HG03354 (cell line): ENCODE data around the gene WSCD2.
"Not testable (repeated sequence)": the region's sequence is repeated elsewhere in the genome, so short reads cannot be mapped to it uniquely, and the experiment has no call there.

ENCODE experiments used
- ATAC-seq: cut with Tn5 transposase; IDR thresholded peaks from one replicate; pipeline ENCODE4 v1.9.1; 2021; ENCODE audit warnings: mild to moderate bottlenecking; ENCODE audit not compliant: unreplicated experiment, poor library complexity, severe bottlenecking

The WSCD2 gene

DNA sequence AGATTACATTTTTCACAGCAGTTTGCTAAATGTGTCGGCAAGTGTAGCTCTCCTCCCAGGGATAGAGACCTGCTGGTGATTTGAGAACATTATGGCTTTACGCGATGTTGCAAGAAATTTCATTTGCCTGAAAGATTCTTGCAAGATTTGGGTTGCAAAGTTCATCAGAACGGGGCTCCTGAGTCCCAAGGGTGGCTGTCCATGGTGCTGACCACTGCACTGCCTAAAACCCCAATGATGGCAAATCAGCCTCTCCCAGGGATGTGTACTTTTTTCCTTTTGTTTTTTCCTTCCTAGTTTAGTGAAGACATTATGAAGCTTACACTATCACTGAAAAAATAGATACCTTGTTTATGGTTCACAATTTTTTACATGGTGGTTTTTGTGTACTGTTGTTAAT is 85.4 kb downstream of the WSCD2 start:
- no peak for ATAC-seq

GRCh38 chr12:108215458-108215857 is 86.4 kb downstream of the WSCD2 start:
- no peak for ATAC-seq

- ATAC-seq = no peak
Measured at GRCh38 chr12:108218921-108219320, 89.8 kb downstream of the WSCD2 start.

DNA sequence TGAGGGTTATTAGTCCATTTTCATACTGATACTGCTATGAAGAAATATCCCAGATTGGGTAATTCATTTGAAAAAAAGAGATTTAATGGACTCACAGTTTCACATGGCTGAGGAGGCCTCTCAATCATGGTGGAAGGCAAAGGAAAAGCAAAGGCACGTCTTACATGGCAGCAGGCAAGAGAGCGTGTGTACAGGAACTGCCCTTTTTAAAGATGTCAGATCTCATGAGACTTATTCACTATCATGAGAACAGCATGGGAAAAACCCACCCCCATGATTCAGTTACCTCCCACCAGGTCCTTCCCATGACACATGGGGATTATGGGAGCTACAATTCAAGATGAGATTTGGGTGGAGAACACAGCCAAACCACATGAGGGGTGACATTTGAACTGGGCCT is 96.0 kb downstream of the WSCD2 start:
- not testable (repeated sequence) for ATAC-seq

DNA sequence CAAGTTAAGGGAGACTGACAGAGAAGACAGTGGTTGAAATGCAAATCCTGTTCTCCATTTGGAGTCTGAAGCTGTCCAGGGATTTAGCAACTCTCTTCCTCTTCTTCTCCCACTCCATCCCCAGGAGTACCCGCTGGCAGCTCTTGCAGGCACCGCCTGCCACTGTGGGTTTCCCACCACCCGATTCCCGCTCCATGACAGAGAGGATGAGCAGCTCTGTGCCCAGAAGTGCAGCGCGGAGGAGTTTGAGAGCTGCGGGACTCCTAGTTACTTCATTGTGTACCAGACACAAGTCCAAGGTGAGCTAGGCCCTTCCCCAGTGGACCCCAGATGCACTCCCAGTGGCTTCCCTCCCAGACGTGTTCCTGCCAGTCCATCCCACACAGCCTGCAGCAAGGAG is 97.8 kb downstream of the WSCD2 start:
- ATAC-seq = no peak

DNA sequence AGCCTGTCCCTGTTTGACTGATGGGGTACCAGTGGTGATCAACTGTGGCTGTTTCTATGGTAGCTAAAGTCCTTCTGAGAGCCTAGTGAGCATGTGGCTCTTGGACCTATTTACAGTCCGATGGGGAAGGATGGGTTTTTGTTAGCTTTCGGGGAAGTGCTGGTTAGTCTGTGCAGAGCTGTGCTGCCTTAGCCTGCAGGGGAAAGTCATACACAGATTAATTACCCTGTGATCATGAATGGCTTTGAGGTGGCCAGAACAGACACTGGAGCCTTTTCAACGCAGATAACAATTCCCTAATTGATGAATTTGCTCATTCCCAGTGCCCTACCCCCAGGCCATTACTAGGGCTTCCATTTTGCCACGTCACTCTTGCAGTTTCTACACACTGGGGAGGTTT is 99.7 kb downstream of the WSCD2 start:
- no peak for ATAC-seq

GRCh38 chr12:108231109-108231905 is 102.2 kb downstream of the WSCD2 start:
- ATAC-seq = no peak

- ATAC-seq = no peak
Measured at GRCh38 chr12:108231909-108232434, 102.9 kb downstream of the WSCD2 start.

- no peak for ATAC-seq
Measured at GRCh38 chr12:108232565-108232964, 103.5 kb downstream of the WSCD2 start.

- no peak for ATAC-seq
Measured at GRCh38 chr12:108234158-108234557, 105.1 kb downstream of the WSCD2 start.

- ATAC-seq = no peak
Measured at GRCh38 chr12:108235197-108235984, 106.3 kb downstream of the WSCD2 start.

- ATAC-seq = no peak
Measured at GRCh38 chr12:108235985-108236263, 106.8 kb downstream of the WSCD2 start.

DNA sequence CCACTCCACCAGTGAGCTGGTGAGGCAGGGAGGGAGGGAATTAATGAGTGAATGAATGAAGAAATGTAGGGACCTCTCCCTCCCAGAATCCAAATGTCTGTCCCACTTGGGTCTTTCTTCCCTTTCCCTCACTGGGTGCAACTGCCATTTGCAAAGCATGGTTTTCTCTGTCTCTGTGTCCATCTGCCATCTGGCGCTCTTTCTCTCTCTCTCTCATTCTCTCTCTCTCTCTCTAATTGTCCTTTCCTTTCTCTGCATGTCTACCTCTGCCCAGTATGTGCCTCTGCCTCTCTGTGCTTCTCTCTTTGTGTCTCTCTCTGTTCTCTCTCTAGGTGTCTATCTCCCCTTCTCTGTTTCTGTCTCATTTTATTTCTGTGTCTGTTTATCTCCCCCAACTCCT is 107.3 kb downstream of the WSCD2 start:
- ATAC-seq = no peak

DNA sequence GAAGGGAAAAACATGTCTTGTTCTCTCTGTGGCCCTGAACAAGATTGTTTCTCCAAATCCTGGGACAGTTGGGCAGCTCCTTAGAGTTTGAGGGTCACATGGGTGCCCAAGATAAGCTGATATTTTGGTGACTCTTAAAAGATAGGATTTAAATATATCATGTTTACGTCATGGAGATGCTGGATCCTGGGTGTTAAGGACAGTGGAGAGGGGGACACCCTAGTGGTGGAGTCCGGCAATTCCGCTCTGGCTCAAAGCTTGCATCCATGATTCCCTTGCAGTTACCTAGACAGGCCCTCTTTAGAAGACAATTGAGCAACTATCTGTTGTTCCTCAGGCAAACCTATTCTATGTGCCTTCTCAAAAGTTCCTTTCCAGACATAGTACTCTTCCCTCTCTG is 108.2 kb downstream of the WSCD2 start:
- no peak for ATAC-seq

GRCh38 chr12:108238474-108238873 is 109.4 kb downstream of the WSCD2 start:
- no peak for ATAC-seq

DNA sequence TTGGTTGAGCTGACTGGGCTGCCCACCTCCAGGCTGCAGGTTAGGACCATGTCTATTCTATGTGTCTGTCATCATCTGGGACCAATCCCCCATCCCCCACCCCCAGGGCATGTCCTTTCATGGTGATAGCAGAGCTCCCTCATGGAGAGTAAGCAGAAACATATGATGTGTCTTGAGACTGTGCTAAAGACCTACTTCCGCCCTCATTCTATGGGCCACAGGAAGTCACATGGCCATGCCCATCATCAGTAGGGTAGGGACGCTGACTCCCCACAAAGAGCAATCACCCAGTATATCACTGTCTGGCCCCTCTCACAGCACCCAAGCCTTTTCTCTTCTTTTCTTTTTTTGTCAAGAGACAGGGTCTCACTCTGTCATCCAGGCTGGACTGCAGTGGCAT is 110.3 kb downstream of the WSCD2 start:
- ATAC-seq = no peak

GRCh38 chr12:108240027-108240785 is 111.1 kb downstream of the WSCD2 start:
- no peak for ATAC-seq

- no peak for ATAC-seq
Measured at GRCh38 chr12:108240928-108241327, 111.8 kb downstream of the WSCD2 start.

DNA sequence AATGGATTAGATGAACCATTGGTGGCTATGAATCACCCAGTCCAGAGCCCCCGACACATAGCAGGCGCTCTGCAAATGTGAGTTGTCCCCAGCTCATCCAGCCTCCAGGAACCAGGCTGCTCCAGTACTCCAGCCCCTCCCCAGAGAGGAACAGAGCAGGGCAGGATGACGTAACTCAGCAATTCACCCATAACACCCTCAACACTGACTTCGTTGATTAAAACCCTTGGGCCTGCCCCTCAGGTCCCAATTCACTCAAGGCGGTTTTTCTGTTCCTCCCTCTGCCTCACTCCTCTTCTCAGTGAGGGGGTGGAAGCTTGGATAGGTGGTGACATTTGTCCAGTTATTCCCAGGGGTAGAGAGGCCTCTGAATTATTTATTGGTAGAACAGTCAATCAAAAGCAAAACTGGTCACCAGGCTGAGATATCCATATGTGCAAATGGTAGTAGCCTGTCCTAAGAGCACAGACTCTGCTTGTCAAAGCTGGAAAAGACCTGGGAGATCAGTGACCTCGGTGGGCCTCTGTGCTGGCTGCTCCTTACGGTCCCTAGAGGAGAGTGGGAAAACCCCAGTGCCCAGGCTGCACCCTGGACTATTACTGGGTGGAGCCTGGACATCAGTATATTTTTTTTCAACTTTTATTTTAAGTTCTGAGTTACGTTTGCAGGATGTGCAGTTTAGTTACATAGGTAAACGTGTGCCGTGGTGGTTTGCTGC is 113.1 kb downstream of the WSCD2 start:
- no peak for ATAC-seq

GRCh38 chr12:108247130-108247529 is 118.0 kb downstream of the WSCD2 start:
- ATAC-seq = no peak
